ENCODE data around the gene TOP3B. TPM values are rescaled to one million over a fixed set of nuclear protein-coding genes. Genes with fewer than 3 reads are reported as not detected.

TOP3B gene, protein sequence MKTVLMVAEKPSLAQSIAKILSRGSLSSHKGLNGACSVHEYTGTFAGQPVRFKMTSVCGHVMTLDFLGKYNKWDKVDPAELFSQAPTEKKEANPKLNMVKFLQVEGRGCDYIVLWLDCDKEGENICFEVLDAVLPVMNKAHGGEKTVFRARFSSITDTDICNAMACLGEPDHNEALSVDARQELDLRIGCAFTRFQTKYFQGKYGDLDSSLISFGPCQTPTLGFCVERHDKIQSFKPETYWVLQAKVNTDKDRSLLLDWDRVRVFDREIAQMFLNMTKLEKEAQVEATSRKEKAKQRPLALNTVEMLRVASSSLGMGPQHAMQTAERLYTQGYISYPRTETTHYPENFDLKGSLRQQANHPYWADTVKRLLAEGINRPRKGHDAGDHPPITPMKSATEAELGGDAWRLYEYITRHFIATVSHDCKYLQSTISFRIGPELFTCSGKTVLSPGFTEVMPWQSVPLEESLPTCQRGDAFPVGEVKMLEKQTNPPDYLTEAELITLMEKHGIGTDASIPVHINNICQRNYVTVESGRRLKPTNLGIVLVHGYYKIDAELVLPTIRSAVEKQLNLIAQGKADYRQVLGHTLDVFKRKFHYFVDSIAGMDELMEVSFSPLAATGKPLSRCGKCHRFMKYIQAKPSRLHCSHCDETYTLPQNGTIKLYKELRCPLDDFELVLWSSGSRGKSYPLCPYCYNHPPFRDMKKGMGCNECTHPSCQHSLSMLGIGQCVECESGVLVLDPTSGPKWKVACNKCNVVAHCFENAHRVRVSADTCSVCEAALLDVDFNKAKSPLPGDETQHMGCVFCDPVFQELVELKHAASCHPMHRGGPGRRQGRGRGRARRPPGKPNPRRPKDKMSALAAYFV
- 14.9 and 23.4 TPM in 2 replicates for total RNA-seq

DNA sequence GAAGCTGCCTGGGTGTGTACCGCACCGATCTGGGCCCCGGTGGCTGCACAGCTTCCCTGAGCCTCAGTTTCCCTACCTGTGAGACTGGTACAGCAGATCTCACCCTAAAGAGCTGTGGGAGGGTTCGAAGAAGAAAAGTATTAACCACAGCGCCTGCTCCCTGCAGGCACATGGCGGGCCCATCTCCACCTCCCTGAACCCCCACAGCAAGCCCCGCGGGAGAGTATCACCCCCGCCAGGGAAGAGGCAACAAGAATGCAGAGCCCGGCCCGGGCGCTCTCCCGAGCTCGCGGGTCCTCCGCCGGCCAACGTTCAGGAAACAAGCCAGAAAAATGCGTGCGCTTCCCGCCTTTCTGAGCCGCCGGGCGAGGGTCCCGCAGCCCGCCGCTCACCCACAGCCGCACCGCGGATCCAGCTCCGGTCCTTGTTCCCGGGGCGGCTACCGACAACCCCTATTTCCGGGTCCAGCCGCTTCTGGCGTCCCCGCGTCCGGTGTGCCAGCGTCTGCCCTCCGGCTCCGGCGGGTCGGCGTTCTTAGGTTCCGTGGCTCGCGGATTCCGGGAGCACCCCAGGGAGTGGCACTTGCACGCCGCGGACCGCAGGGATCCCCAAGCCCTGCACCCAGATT, at the start of gene TOP3B:
TOP3B (minus strand) TSS at position 450 of the 628 bp plus-strand sequence. CDS start 7,078 bp downstream, outside the sequence.

DNA sequence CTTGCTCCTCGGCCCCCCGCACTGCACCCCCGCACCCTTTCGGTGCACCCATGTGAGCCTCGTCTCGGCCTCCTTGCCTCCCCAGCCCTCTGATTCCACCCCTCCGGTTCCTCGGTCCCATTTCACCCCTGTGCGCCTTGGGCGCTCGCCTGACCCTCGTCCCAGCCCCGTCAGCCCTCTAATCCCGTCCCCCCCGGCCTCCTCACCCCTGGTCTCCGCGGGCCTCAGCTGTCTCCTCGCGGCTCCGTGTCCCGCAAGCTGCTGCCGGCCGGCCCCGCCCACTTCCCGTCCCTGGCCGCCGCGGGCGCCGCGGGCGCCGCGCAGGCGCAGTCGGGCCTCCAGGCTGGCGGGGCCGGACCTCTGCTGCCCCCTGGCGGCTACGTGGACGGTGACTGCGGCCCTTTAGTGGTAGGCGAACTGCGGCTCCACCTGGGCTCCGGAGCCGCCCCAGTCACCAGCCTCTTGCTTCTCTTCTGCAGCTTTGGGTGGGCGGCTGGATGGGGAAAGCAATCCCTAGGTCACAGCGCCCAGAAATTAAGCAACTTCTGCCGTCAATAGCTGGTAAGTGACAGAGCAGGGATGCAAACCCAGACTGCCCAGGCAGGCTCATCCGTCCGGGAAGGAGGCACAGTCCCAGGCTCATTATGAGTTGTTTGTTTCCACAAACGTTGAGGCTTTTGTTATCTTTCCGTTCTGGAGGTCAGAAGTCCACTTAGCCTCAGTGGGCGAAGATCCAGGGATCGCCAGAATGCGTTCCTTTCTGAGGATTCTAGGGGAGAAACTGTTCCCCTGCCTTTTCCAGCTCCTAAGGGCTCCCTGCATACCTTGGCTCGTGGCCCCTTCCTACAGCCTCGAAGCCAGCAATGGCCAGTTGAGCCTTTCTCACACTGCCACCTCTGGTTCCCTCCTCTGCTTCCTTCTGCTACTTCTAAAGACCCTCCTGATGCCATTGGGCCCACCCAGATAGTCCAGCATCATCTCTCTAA, 29.7 kb downstream of the TOP3B start, which contains the start of gene PPM1F:
PPM1F (minus strand) TSS at position 263 of the 986 bp plus-strand sequence. CDS start 6,800 bp downstream, outside the sequence.

Other genes starting within 250 kb of the TOP3B start
- gene YPEL1, start 247.0 kb downstream of the TOP3B start, total RNA-seq: 1.9 and 2.0 TPM in 2 replicates
- 62.1 and 76.5 TPM in 2 replicates for gene MAPK1, start 115.1 kb downstream of the TOP3B start, total RNA-seq
- gene PPM1F, start 29.9 kb downstream of the TOP3B start, total RNA-seq: 18.8 and 19.6 TPM in 2 replicates